Esophagus squamous epithelium (tissue), 4 donors: ENCODE data around the gene KRTAP12-1.

ENCODE experiments used
- CTCF ChIP-seq, 6 experiments: fragments of 450-650 bp in 4 of 6; fragments of 200-600 bp in 2 of 6; sonication (generic) in 2 of 6; IDR thresholded peaks; one replicate each; pipeline ENCODE4 v1.5.1; 2016 to 2019; ENCODE audit warnings: antibody characterized with exemption in 6 of 6, mild to moderate bottlenecking in 4 of 6, moderate library complexity in 4 of 6
- POLR2A ChIP-seq, 4 donors: fragments of 450-650 bp; IDR thresholded peaks; one replicate each; pipeline ENCODE4 v1.6.1; 2017; ENCODE audit warnings: antibody characterized with exemption in 4 of 4, mild to moderate bottlenecking in 4 of 4, moderate library complexity in 3 of 4

- TF ChIP-seq POLR2A (IDR thresholded peaks at IDR 0.05) (no peak), CTCF (IDR thresholded peaks at IDR 0.05) (no peak)
Observed at GRCh38 chr21:44684483-44684882, 2.5 kb upstream of the KRTAP12-1 start.
